HEK293 (cell line): ENCODE data around the gene HOOK1.

Experiments
- EGR2 ChIP-seq: fragments of 450-650 bp; formaldehyde crosslinking; IDR thresholded peaks from 2 replicates; pipeline ENCODE4 v1.5.1; 2016; ENCODE audit warnings: low read depth, missing biosample characterization, missing genetic modification characterization
- KLF16 ChIP-seq: fragments of 450-650 bp; formaldehyde crosslinking; IDR thresholded peaks from 2 replicates; pipeline ENCODE4 v1.5.1; 2017; ENCODE audit warnings: missing biosample characterization, missing genetic modification characterization
- KLF8 ChIP-seq: fragments of 450-650 bp; formaldehyde crosslinking; IDR thresholded peaks from 2 replicates; pipeline ENCODE4 v1.5.1; 2016; ENCODE audit warnings: missing biosample characterization, missing genetic modification characterization
- YY2 ChIP-seq: fragments of 450-650 bp; formaldehyde crosslinking; IDR thresholded peaks from 2 replicates; pipeline ENCODE4 v1.5.1; 2016; ENCODE audit warnings: missing biosample characterization, missing genetic modification characterization
- ZBTB17 ChIP-seq: fragments of 450-650 bp; formaldehyde crosslinking; IDR thresholded peaks from 2 replicates; pipeline ENCODE4 v1.5.1; 2016; ENCODE audit warnings: missing biosample characterization, missing genetic modification characterization
- ZBTB20 ChIP-seq: fragments of 450-650 bp; formaldehyde crosslinking; IDR thresholded peaks from 2 replicates; pipeline ENCODE4 v1.5.1; 2016; ENCODE audit warnings: missing biosample characterization, missing genetic modification characterization
- ZBTB48 ChIP-seq: fragments of 450-650 bp; formaldehyde crosslinking; IDR thresholded peaks from 2 replicates; pipeline ENCODE4 v1.5.1; 2016; ENCODE audit warnings: missing biosample characterization, missing genetic modification characterization
- ZBTB8A ChIP-seq: fragments of 450-650 bp; formaldehyde crosslinking; IDR thresholded peaks from 2 replicates; pipeline ENCODE4 v1.5.1; 2016; ENCODE audit warnings: missing biosample characterization, missing genetic modification characterization
- ZFP3 ChIP-seq: fragments of 450-650 bp; formaldehyde crosslinking; IDR thresholded peaks from 2 replicates; pipeline ENCODE4 v1.5.1; 2016; ENCODE audit warnings: low read depth, missing biosample characterization, missing genetic modification characterization
- ZNF10 ChIP-seq: fragments of 450-650 bp; formaldehyde crosslinking; IDR thresholded peaks from 2 replicates; pipeline ENCODE4 v1.5.1; 2017; ENCODE audit warnings: missing biosample characterization, missing genetic modification characterization
- ZNF121 ChIP-seq: fragments of 450-650 bp; formaldehyde crosslinking; IDR thresholded peaks from 2 replicates; pipeline ENCODE4 v1.5.1; 2016; ENCODE audit warnings: missing biosample characterization, missing genetic modification characterization
- ZNF133 ChIP-seq: fragments of 450-650 bp; formaldehyde crosslinking; IDR thresholded peaks from 2 replicates; pipeline ENCODE4 v1.5.1; 2016; ENCODE audit warnings: missing biosample characterization, missing genetic modification characterization
- ZNF146 ChIP-seq: fragments of 450-650 bp; formaldehyde crosslinking; IDR thresholded peaks from 2 replicates; pipeline ENCODE4 v1.5.1; 2016; ENCODE audit warnings: missing biosample characterization, missing genetic modification characterization
- ZNF157 ChIP-seq: fragments of 450-650 bp; formaldehyde crosslinking; IDR thresholded peaks from 2 replicates; pipeline ENCODE4 v1.5.1; 2016; ENCODE audit warnings: missing biosample characterization, missing genetic modification characterization
- ZNF202 ChIP-seq: fragments of 450-650 bp; formaldehyde crosslinking; IDR thresholded peaks from 2 replicates; pipeline ENCODE4 v1.5.1; 2016; ENCODE audit warnings: missing biosample characterization, missing genetic modification characterization, borderline replicate concordance
- ZNF223 ChIP-seq: fragments of 450-650 bp; formaldehyde crosslinking; IDR thresholded peaks from 2 replicates; pipeline ENCODE4 v1.5.1; 2016; ENCODE audit warnings: missing biosample characterization, missing genetic modification characterization
- ZNF391 ChIP-seq: fragments of 450-650 bp; formaldehyde crosslinking; IDR thresholded peaks from 2 replicates; pipeline ENCODE4 v1.5.1; 2016; ENCODE audit warnings: low read depth, missing biosample characterization, missing genetic modification characterization, borderline replicate concordance
- ZNF394 ChIP-seq: fragments of 450-650 bp; formaldehyde crosslinking; IDR thresholded peaks from 2 replicates; pipeline ENCODE4 v1.5.1; 2016; ENCODE audit warnings: missing biosample characterization, missing genetic modification characterization, mild to moderate bottlenecking, moderate library complexity, borderline replicate concordance
- ZNF423 ChIP-seq: fragments of 450-650 bp; formaldehyde crosslinking; IDR thresholded peaks from 2 replicates; pipeline ENCODE4 v1.5.1; 2016; ENCODE audit warnings: missing biosample characterization, missing genetic modification characterization
- ZNF510 ChIP-seq: fragments of 450-650 bp; formaldehyde crosslinking; IDR thresholded peaks from 2 replicates; pipeline ENCODE4 v1.5.1; 2018; ENCODE audit warnings: mild to moderate bottlenecking, missing genetic modification characterization, missing biosample characterization; ENCODE audit not compliant: insufficient replicate concordance
- ZNF624 ChIP-seq: fragments of 450-650 bp; formaldehyde crosslinking; IDR thresholded peaks from 2 replicates; pipeline ENCODE4 v1.5.1; 2017; ENCODE audit warnings: missing biosample characterization, missing genetic modification characterization
- ZNF707 ChIP-seq: fragments of 450-650 bp; formaldehyde crosslinking; IDR thresholded peaks from 2 replicates; pipeline ENCODE4 v1.5.1; 2016; ENCODE audit warnings: missing biosample characterization, missing genetic modification characterization
- ZNF76 ChIP-seq: fragments of 450-650 bp; formaldehyde crosslinking; IDR thresholded peaks from 2 replicates; pipeline ENCODE4; 2016; ENCODE audit warnings: low read depth, missing biosample characterization, missing genetic modification characterization, borderline replicate concordance
- ZNF768 ChIP-seq: fragments of 450-650 bp; formaldehyde crosslinking; IDR thresholded peaks from 2 replicates; pipeline ENCODE4 v1.5.1; 2018; ENCODE audit warnings: missing biosample characterization, mild to moderate bottlenecking, missing genetic modification characterization
- ZNF785 ChIP-seq: fragments of 450-650 bp; formaldehyde crosslinking; IDR thresholded peaks from 2 replicates; pipeline ENCODE4 v1.5.1; 2016; ENCODE audit warnings: missing biosample characterization, missing genetic modification characterization
- ZNF792 ChIP-seq: fragments of 450-650 bp; formaldehyde crosslinking; IDR thresholded peaks from 2 replicates; pipeline ENCODE4 v1.5.1; 2016; ENCODE audit warnings: missing biosample characterization, missing genetic modification characterization
- ZXDB ChIP-seq: fragments of 450-650 bp; formaldehyde crosslinking; IDR thresholded peaks from 2 replicates; pipeline ENCODE4 v1.5.1; 2016; ENCODE audit warnings: missing biosample characterization, missing genetic modification characterization
- TF ChIP-seq, protein P1 (sequence below): fragments of 450-650 bp; formaldehyde crosslinking; IDR thresholded peaks from 2 replicates; pipeline ENCODE4 v1.5.1; 2017; ENCODE audit warnings: missing biosample characterization, missing genetic modification characterization
- TF ChIP-seq, protein P2 (sequence below): fragments of 450-650 bp; formaldehyde crosslinking; IDR thresholded peaks from 2 replicates; pipeline ENCODE4 v1.5.1; 2017; ENCODE audit warnings: missing biosample characterization, mild to moderate bottlenecking, missing genetic modification characterization, moderate library complexity
- TF ChIP-seq, protein P3 (sequence below): fragments of 450-650 bp; formaldehyde crosslinking; IDR thresholded peaks from 2 replicates; pipeline ENCODE4 v1.5.1; 2017; ENCODE audit warnings: missing biosample characterization, missing genetic modification characterization
- TF ChIP-seq, protein P4 (sequence below): fragments of 450-650 bp; formaldehyde crosslinking; IDR thresholded peaks from 2 replicates; pipeline ENCODE4; 2016; ENCODE audit warnings: missing biosample characterization, missing genetic modification characterization
- TF ChIP-seq, protein P5 (sequence below): fragments of 450-650 bp; formaldehyde crosslinking; IDR thresholded peaks from 2 replicates; pipeline ENCODE4 v1.5.1; 2016; ENCODE audit warnings: missing biosample characterization, missing genetic modification characterization

HOOK1 gene

DNA sequence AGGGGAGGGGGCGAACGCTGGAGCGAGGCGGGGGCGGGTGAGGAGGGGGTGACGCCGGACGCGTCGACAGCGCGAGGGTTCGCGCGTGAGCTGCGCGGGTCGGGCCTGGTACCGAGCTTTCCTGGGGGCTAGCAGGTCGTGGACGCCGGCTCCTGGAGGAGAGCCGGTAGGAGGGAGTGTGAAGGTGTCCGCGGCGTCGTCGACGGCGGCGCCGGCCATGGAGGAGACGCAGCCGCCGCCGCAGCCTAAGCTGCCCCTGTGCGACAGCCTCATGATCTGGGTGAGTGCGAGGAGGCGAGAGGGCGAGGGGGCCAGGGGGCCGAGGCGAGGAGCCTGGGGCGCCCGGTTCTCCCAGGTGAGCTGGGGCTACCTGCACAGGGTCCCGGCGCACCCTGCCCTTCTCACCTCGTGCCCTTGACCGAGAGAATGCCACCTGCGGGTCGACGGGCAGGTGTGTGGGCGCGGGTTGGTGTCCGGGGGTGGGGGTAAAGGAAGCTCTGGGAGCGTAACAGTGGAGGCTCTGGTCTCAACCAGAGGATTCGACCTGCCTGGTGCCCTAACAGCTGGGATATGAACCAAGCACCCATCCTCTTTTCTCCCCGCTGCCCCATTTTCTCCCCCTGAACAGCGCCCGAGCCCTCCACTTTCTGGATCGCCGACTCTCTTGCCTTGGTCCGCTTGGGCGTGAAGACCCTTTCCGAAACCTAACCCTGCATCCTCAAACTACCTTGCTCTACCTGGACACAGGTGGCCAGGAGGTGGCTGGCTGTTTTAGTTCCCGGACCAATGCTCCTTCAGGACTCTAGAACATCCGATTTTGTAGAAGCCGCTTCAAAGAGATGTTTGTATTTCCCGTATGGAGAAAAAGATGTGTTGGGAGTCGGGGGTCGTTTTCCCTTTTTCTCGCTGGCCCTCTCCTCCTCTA, at the start of gene HOOK1 (continued):
- TF ChIP-seq, protein P1, sequence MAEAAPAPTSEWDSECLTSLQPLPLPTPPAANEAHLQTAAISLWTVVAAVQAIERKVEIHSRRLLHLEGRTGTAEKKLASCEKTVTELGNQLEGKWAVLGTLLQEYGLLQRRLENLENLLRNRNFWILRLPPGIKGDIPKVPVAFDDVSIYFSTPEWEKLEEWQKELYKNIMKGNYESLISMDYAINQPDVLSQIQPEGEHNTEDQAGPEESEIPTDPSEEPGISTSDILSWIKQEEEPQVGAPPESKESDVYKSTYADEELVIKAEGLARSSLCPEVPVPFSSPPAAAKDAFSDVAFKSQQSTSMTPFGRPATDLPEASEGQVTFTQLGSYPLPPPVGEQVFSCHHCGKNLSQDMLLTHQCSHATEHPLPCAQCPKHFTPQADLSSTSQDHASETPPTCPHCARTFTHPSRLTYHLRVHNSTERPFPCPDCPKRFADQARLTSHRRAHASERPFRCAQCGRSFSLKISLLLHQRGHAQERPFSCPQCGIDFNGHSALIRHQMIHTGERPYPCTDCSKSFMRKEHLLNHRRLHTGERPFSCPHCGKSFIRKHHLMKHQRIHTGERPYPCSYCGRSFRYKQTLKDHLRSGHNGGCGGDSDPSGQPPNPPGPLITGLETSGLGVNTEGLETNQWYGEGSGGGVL: peak; percentile 67
- TF ChIP-seq, protein P2, sequence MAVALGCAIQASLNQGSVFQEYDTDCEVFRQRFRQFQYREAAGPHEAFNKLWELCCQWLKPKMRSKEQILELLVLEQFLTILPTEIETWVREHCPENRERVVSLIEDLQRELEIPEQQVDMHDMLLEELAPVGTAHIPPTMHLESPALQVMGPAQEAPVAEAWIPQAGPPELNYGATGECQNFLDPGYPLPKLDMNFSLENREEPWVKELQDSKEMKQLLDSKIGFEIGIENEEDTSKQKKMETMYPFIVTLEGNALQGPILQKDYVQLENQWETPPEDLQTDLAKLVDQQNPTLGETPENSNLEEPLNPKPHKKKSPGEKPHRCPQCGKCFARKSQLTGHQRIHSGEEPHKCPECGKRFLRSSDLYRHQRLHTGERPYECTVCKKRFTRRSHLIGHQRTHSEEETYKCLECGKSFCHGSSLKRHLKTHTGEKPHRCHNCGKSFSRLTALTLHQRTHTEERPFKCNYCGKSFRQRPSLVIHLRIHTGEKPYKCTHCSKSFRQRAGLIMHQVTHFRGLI (tag by site-specific recombination): no peak
- peak; percentile 64; the same call in 1 of the 2 replicates for TF ChIP-seq EGR2 (tag by site-specific recombination)
- TF ChIP-seq ZNF146: no peak
- peak; percentile 39; the same call in 1 of the 2 replicates for TF ChIP-seq ZBTB20 (tag by site-specific recombination)
- TF ChIP-seq ZXDB (tag by site-specific recombination): peak; percentile 61
- TF ChIP-seq KLF8 (tag by site-specific recombination): peak; percentile 4; the same call in 1 of the 2 replicates
- TF ChIP-seq ZFP3 (tag by site-specific recombination): no peak
- no peak for TF ChIP-seq ZNF202
- TF ChIP-seq ZNF121 (tag by site-specific recombination): no peak
- TF ChIP-seq, protein P3, sequence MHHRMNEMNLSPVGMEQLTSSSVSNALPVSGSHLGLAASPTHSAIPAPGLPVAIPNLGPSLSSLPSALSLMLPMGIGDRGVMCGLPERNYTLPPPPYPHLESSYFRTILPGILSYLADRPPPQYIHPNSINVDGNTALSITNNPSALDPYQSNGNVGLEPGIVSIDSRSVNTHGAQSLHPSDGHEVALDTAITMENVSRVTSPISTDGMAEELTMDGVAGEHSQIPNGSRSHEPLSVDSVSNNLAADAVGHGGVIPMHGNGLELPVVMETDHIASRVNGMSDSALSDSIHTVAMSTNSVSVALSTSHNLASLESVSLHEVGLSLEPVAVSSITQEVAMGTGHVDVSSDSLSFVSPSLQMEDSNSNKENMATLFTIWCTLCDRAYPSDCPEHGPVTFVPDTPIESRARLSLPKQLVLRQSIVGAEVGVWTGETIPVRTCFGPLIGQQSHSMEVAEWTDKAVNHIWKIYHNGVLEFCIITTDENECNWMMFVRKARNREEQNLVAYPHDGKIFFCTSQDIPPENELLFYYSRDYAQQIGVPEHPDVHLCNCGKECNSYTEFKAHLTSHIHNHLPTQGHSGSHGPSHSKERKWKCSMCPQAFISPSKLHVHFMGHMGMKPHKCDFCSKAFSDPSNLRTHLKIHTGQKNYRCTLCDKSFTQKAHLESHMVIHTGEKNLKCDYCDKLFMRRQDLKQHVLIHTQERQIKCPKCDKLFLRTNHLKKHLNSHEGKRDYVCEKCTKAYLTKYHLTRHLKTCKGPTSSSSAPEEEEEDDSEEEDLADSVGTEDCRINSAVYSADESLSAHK (tag by site-specific recombination): no peak
- TF ChIP-seq, protein P4, sequence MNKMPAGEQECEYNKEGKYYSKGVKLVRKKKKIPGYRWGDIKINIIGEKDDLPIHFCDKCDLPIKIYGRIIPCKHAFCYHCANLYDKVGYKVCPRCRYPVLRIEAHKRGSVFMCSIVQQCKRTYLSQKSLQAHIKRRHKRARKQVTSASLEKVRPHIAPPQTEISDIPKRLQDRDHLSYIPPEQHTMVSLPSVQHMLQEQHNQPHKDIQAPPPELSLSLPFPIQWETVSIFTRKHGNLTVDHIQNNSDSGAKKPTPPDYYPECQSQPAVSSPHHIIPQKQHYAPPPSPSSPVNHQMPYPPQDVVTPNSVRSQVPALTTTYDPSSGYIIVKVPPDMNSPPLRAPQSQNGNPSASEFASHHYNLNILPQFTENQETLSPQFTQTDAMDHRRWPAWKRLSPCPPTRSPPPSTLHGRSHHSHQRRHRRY (tag by site-specific recombination): no peak
- TF ChIP-seq ZBTB8A (tag by site-specific recombination): peak; percentile 42
- TF ChIP-seq ZNF76: no peak
- TF ChIP-seq ZNF391 (tag by site-specific recombination): no peak
- no peak for TF ChIP-seq ZNF785 (tag by site-specific recombination)
- TF ChIP-seq, protein P5, sequence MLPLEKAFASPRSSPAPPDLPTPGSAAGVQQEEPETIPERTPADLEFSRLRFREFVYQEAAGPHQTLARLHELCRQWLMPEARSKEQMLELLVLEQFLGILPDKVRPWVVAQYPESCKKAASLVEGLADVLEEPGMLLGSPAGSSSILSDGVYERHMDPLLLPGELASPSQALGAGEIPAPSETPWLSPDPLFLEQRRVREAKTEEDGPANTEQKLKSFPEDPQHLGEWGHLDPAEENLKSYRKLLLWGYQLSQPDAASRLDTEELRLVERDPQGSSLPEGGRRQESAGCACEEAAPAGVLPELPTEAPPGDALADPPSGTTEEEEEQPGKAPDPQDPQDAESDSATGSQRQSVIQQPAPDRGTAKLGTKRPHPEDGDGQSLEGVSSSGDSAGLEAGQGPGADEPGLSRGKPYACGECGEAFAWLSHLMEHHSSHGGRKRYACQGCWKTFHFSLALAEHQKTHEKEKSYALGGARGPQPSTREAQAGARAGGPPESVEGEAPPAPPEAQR (tag by site-specific recombination): no peak
- 0 out of 2 replicates have a peak, but pooled peaks have one; percentile 22 for TF ChIP-seq ZNF423 (tag by site-specific recombination)
- TF ChIP-seq ZNF510: no peak
- no peak for TF ChIP-seq ZNF792 (tag by site-specific recombination)
- 0 out of 2 replicates have a peak, but pooled peaks have one; percentile 29 for TF ChIP-seq ZNF133 (tag by site-specific recombination)
- no peak; the same call in 1 of the 2 replicates for TF ChIP-seq ZNF768 (tag by site-specific recombination)
- no peak for TF ChIP-seq ZNF394 (tag by site-specific recombination)
- 0 out of 2 replicates have a peak, but pooled peaks have one; percentile 19 for TF ChIP-seq ZBTB17 (tag by site-specific recombination)
- TF ChIP-seq ZNF157 (tag by site-specific recombination): no peak
- TF ChIP-seq ZNF707 (tag by site-specific recombination): no peak
- TF ChIP-seq ZNF624 (tag by site-specific recombination): no peak
- peak; percentile 62 for TF ChIP-seq ZBTB48 (tag by site-specific recombination)
- TF ChIP-seq KLF16 (tag by site-specific recombination): peak; percentile 30; the same call in 1 of the 2 replicates
- TF ChIP-seq YY2: peak; percentile 57
- no peak for TF ChIP-seq ZNF223 (tag by site-specific recombination)
- TF ChIP-seq ZNF10: 0 out of 2 replicates have a peak, but pooled peaks have one; percentile 22
